GM13976 (cell line): ENCODE measurements around the gene E4F1.
"Not testable (repeated sequence)": the region's sequence is repeated elsewhere in the genome, so short reads cannot be mapped to it uniquely, and the experiment has no call there.

Experiments
- DNase-seq: peaks from one replicate; pipeline ENCODE4 v3.0.0; 2012; ENCODE audit warnings: low spot score
- in situ Hi-C: fragments of 300-500 bp; cut with MboI; formaldehyde crosslinking; loops from one replicate; pipeline ENCODE4 v1.12.0; 2022; ENCODE audit warnings: low sequenced_read_pairs, mixed read lengths, inconsistent platforms; ENCODE audit not compliant: unreplicated experiment
- TF ChIP-seq, protein P1 (sequence below): IDR thresholded peaks from 2 replicates; pipeline ENCODE4 v1.5.1; 2012; ENCODE audit warnings: borderline replicate concordance, mild to moderate bottlenecking; ENCODE audit not compliant: insufficient read depth; ENCODE audit errors: extremely low read depth, missing control alignments, control extremely low read depth

The E4F1 gene

GRCh38 chr16:2199095-2199494 is 24.3 kb upstream of the E4F1 start:
- in situ Hi-C loops: no loop called here
- DNase-seq: no peak
- TF ChIP-seq, protein P1, sequence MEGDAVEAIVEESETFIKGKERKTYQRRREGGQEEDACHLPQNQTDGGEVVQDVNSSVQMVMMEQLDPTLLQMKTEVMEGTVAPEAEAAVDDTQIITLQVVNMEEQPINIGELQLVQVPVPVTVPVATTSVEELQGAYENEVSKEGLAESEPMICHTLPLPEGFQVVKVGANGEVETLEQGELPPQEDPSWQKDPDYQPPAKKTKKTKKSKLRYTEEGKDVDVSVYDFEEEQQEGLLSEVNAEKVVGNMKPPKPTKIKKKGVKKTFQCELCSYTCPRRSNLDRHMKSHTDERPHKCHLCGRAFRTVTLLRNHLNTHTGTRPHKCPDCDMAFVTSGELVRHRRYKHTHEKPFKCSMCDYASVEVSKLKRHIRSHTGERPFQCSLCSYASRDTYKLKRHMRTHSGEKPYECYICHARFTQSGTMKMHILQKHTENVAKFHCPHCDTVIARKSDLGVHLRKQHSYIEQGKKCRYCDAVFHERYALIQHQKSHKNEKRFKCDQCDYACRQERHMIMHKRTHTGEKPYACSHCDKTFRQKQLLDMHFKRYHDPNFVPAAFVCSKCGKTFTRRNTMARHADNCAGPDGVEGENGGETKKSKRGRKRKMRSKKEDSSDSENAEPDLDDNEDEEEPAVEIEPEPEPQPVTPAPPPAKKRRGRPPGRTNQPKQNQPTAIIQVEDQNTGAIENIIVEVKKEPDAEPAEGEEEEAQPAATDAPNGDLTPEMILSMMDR: no peak

- TF ChIP-seq, protein P1: no peak
- DNase-seq: no peak
- in situ Hi-C loops: no loop called here
Observed at GRCh38 chr16:2199621-2200139, 23.7 kb upstream of the E4F1 start.

- in situ Hi-C loops: no loop called here
- DNase-seq: no peak
Observed at GRCh38 chr16:2200313-2200712, 23.1 kb upstream of the E4F1 start.

DNA sequence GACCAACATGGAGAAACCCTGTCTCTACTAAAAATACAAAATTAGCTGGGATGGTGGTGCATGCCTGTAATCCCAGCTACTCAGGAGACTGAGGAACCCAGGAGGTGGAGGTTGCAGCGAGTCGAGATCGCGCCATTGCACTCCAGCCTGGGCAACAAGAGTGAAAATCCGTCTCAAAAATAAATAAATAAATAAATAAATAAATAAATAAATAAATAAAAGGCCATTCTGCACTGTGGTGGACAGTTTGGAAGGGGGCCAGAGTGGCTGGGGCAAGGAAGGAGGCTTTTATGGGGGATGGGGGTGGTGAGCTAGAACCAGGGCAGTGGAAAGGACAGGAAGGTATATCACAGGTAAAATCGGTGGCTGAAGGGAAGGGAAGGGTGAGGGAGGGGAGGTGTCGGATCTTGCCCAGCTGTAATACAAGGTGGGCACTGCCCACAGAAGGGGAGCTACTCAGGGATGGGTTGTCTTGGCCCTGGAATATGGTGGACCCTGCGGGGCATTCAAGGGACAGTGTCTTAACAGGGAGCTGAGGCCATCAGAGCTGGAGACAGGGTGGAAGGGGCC is 20.2 kb upstream of the E4F1 start:
- in situ Hi-C loops, DNase-seq: not testable (repeated sequence)

More at GRCh38 chr16:2200313-2200712, 23.1 kb upstream of the E4F1 start:
- TF ChIP-seq, protein P1: no peak

GRCh38 chr16:2204416-2205103 is 18.8 kb upstream of the E4F1 start:
- no peak for DNase-seq
- TF ChIP-seq, protein P1: no peak
- in situ Hi-C loops: no loop called here

GRCh38 chr16:2205104-2205966 is 18.1 kb upstream of the E4F1 start, which contains the start of gene MLST8:
TSS of gene MLST8 (plus strand) at chr16:2205454. CDS start at chr16:2206086, 632 bp downstream.
- in situ Hi-C loops: no loop called here
- TF ChIP-seq, protein P1: no peak
- peak; percentile 99 for DNase-seq
